SK-N-MC (cell line): ENCODE data around the gene NYNRIN.

Source experiments
- EZH2 ChIP-seq: fragments of 200-600 bp; sonication (generic); IDR thresholded peaks from one replicate; pipeline ENCODE4 v1.6.1; 2017; ENCODE audit warnings: antibody characterized with exemption
- POLR2AphosphoS5 ChIP-seq: IDR thresholded peaks from 2 replicates; pipeline ENCODE4 v1.6.1; 2012; ENCODE audit warnings: mild to moderate bottlenecking, low read depth, low read length, borderline replicate concordance

GRCh38 chr14:24465368-24465767 lies 66.6 kb downstream of the NYNRIN start:
- TF ChIP-seq POLR2AphosphoS5, result no peak
- TF ChIP-seq EZH2, result no peak
